ENCODE data around the gene LGR4.

DNA sequence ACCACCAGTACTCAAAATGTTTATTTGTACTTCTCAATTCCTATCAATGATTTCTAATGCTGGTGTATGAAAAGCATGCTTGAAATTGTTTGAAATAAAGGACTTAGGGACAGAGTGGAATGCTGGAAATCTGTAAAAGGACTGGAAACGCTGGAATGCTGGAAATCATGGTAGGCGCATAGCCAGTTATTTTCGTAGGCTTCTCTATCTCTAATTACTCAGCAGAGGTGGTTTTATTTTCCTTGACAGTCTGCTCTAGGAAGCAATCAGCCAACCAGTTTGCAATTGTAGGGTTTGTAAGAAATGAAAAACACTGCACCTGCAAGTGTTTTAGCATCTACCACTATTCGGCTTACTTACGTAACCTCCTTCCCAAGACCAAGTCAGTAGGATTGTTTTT, 33.2 kb upstream of the LGR4 start:
- no peak for TF ChIP-seq ZNF143 (CRISPR knock-in tag; IDR thresholded peaks at IDR 0.05)
- TF ChIP-seq, protein P1, sequence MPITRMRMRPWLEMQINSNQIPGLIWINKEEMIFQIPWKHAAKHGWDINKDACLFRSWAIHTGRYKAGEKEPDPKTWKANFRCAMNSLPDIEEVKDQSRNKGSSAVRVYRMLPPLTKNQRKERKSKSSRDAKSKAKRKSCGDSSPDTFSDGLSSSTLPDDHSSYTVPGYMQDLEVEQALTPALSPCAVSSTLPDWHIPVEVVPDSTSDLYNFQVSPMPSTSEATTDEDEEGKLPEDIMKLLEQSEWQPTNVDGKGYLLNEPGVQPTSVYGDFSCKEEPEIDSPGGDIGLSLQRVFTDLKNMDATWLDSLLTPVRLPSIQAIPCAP (CRISPR knock-in tag; IDR thresholded peaks at IDR 0.05; ENCODE audit: low read depth), result no peak
- TF ChIP-seq HOXA5 (CRISPR knock-in tag; IDR thresholded peaks at IDR 0.05), result no peak
- no peak for TF ChIP-seq THAP11 (CRISPR knock-in tag; IDR thresholded peaks at IDR 0.05)
- TF ChIP-seq ZBTB4 (CRISPR knock-in tag; IDR thresholded peaks at IDR 0.05; ENCODE audit: borderline replicate concordance), result no peak
- no peak for TF ChIP-seq ZNF605 (CRISPR knock-in tag; IDR thresholded peaks at IDR 0.05)
- TF ChIP-seq NR1H2 (CRISPR knock-in tag; IDR thresholded peaks at IDR 0.05; ENCODE audit: borderline replicate concordance, low read depth), result no peak
- TF ChIP-seq CHD2 (IDR thresholded peaks at IDR 0.05; ENCODE audit: low read depth, low read length), result no peak
- TF ChIP-seq, protein P2, sequence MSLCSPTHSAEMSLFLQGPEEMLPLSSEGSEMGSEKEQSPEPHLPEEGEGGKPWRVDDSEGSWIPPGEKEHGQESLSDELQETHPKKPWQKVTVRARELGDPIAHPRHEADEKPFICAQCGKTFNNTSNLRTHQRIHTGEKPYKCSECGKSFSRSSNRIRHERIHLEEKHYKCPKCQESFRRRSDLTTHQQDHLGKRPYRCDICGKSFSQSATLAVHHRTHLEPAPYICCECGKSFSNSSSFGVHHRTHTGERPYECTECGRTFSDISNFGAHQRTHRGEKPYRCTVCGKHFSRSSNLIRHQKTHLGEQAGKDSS (CRISPR knock-in tag; IDR thresholded peaks at IDR 0.05; ENCODE audit: borderline replicate concordance, low read depth), result no peak
- no peak for TF ChIP-seq YEATS2 (CRISPR knock-in tag; IDR thresholded peaks at IDR 0.05; ENCODE audit: borderline replicate concordance)
- TF ChIP-seq, protein P3, sequence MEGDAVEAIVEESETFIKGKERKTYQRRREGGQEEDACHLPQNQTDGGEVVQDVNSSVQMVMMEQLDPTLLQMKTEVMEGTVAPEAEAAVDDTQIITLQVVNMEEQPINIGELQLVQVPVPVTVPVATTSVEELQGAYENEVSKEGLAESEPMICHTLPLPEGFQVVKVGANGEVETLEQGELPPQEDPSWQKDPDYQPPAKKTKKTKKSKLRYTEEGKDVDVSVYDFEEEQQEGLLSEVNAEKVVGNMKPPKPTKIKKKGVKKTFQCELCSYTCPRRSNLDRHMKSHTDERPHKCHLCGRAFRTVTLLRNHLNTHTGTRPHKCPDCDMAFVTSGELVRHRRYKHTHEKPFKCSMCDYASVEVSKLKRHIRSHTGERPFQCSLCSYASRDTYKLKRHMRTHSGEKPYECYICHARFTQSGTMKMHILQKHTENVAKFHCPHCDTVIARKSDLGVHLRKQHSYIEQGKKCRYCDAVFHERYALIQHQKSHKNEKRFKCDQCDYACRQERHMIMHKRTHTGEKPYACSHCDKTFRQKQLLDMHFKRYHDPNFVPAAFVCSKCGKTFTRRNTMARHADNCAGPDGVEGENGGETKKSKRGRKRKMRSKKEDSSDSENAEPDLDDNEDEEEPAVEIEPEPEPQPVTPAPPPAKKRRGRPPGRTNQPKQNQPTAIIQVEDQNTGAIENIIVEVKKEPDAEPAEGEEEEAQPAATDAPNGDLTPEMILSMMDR (CRISPR knock-in tag; IDR thresholded peaks at IDR 0.05), result no peak
- TF ChIP-seq ZXDC (CRISPR knock-in tag; IDR thresholded peaks at IDR 0.05), result no peak
- TF ChIP-seq ZSCAN31 (CRISPR knock-in tag; IDR thresholded peaks at IDR 0.05; ENCODE audit: low read depth), result no peak
- TF ChIP-seq EP300 (IDR thresholded peaks at IDR 0.05; ENCODE audit: low read depth in 2 of 2, low read length in 2 of 2), result no peak
- TF ChIP-seq EP300 (CRISPR knock-in tag; IDR thresholded peaks at IDR 0.05; ENCODE audit: borderline replicate concordance), result no peak

All from HepG2 (cell line).